ENCODE results near the gene GPSM1.

DNA sequence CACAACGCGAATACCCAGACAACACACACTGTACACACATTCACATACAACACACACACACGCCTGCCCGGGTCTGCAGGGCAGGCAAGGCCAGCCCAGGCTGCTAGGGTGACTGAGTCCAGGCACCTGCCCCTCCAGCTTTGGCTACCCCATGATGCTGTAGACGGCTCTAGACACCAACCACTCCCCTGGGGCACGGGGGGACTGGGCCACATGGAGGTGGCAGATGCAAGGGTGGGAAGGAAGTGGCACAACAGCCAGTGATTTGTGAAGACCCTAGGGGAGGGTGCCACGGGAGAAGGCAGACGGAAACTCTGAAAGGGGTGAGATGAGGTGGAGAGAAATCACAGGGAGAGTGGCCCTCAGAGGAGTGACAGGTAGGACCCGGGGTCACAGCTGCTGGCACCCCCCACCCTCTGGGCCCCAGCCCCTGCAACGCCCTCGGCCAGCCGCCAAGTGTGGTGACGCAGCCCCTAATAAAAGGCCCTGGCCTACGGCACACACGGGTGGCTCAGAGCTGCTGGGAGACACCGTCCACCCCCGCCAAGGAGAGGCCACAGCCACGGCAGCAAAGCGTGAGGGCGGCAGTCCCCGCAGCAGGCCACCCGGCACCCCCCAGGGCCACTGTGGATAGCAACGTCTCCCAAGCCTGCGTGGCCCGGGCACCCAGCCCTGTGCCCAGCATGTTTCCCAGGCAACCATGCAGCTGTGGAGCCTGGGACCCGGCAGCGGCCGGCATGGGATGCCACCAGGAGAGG, 16.9 kb upstream of the GPSM1 start:
- TF ChIP-seq, protein P1, sequence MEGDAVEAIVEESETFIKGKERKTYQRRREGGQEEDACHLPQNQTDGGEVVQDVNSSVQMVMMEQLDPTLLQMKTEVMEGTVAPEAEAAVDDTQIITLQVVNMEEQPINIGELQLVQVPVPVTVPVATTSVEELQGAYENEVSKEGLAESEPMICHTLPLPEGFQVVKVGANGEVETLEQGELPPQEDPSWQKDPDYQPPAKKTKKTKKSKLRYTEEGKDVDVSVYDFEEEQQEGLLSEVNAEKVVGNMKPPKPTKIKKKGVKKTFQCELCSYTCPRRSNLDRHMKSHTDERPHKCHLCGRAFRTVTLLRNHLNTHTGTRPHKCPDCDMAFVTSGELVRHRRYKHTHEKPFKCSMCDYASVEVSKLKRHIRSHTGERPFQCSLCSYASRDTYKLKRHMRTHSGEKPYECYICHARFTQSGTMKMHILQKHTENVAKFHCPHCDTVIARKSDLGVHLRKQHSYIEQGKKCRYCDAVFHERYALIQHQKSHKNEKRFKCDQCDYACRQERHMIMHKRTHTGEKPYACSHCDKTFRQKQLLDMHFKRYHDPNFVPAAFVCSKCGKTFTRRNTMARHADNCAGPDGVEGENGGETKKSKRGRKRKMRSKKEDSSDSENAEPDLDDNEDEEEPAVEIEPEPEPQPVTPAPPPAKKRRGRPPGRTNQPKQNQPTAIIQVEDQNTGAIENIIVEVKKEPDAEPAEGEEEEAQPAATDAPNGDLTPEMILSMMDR (IDR thresholded peaks at IDR 0.05 in 8 of 11, conservative IDR thresholded peaks at IDR 0.05 in 3 of 11), result no peak
- TF ChIP-seq POLR2A (IDR thresholded peaks at IDR 0.05), result no peak
